Stimulated activated CD4-positive, alpha-beta T cell treated with anti-CD3 and anti-CD28 coated beads, Interleukin-15, amount 100 ng/mL, for 24 hours (primary cell): ENCODE data around the gene SLC4A8.
"Not testable (repeated sequence)": the region's sequence is repeated elsewhere in the genome, so short reads cannot be mapped to it uniquely, and the experiment has no call there.

Source experiments
- DNase-seq: peaks from one replicate; pipeline ENCODE4 v3.0.0-alpha.2; 2020

The SLC4A8 gene

DNA sequence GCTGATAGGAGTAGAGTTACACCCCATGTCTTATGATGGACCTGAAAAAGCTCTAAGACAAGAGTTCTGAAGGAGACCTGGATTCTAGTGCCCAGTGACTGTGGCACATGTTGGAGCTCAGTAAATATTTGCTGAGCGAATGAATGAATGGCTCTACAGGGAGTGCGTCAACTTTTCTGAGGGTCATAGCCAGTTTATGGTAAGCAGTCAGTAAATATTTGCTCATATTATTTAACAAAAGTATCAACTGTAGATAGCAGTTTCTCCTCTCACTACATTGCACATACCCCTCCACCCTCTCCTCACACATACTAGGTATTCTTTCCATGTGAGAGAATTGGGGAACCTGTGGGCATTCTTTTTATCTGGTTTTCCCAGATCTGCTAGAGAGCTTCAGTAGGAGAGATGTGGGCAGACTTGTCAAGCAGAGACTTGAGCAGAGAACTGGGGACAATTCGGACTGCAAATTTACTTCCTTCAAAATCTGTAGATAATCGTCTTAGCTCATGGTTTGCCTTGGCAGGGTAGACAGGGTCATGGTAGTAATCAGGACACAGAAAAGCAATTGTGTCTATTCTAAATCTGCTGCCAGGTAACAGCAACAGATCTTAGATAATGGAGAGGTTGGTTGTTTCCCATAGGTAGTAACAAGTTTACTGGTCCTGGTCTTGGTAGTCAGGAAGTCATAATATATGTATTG lies 5.7 kb downstream of the SLC4A8 start:
- no peak for DNase-seq

- no peak for DNase-seq
These were observed 8.3 kb downstream of the SLC4A8 start for GRCh38 chr12:51432921-51433320.

DNA sequence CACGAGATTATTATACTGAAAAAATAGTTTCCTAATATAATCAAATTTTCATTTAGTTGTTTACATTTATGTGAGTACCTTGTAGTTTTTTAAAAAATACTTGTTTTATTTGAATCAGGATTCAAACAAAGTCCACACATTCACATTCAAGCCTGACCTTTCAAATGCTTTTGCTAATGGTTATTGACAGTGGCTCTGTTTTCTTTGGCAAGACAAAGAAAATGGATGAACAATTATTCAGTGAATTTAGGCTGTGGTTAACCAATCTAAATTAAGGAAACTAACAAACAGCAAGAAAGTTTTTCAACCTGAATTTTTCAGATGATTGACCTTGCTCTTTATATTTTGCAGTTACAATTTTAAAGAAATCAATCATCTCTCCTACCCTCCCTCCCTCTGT lies 9.7 kb downstream of the SLC4A8 start:
- DNase-seq = no peak

DNA sequence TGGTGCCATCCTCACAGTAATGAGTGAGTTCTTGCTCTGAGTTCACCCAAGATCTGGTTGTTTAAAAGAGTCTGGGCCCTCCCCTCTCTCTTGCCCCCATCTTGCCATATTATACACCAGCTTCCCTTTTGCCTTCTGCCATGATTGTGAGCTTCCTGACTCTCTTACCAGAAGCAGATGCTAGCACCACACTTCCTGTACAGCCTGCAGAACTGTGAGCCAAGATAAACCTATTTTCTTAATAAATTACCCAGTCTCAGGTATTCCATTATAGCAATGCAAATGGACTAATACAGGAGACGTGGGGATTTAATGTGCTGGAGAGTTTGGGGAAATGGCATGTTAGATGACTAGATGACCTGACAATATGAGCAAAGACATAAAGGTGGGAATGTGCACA lies 12.8 kb downstream of the SLC4A8 start:
- DNase-seq = no peak

GRCh38 chr12:51439330-51439729 lies 14.7 kb downstream of the SLC4A8 start:
- DNase-seq = no peak

- peak; percentile 16 for DNase-seq
These were observed 17.0 kb downstream of the SLC4A8 start for GRCh38 chr12:51441583-51441982.

- no peak for DNase-seq
These were observed 17.7 kb downstream of the SLC4A8 start for GRCh38 chr12:51442324-51442723.

- no peak for DNase-seq
These were observed 18.9 kb downstream of the SLC4A8 start for GRCh38 chr12:51443573-51443972.

GRCh38 chr12:51448618-51449256 lies 24.1 kb downstream of the SLC4A8 start:
- DNase-seq = no peak

DNA sequence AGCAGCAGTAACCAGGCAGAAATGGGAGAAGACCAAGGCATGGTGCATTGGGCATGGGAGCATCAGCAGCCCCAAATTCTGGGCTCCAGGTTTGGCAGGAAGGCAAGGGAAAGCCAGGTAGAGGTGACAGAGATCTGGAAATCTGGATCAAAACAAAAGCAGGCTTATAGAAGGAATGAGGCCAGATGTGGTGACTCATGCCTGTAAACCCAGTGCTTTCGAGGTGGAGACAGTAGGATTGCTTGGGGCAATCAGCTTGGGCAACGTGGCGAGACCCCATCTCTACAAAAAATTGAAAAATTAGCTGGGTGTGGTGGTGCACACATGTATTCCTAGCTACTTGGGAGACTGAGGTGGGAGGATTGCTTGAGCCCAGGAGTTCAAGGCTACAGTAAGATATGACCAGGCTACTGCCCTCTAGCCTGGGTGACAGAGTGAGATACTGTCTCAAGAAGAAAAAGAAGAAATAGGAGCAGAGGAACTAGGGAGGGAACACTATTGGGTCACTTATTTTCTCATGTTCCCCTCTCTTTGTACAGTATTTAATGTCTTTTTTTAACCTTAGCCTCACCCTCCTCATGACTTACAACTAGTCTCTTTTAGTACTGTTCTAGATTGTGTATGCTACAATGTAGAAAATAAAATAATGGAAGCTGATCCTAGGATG lies 25.1 kb downstream of the SLC4A8 start:
- no peak for DNase-seq

DNA sequence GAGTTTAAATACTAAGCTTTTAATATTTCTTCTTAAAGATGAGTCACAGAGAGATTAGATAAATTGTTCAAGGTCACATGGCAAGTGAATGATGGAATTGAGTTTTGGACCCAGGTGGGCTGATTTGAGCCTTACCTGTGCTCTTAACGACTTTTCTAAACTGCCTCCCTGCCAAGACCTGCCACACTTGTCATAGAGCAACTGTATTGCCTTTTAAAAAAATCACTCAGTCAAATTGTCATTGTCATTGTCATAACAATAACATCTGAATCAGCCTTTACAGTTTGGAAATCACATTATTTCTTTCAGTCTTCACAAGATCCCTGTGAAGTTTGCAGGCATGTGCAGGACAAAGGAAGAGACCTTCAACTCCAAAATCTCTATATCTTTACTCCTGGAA lies 25.7 kb downstream of the SLC4A8 start:
- no peak for DNase-seq

GRCh38 chr12:51450806-51451205 lies 26.2 kb downstream of the SLC4A8 start:
- no peak for DNase-seq

- DNase-seq = not testable (repeated sequence)
These were observed 29.4 kb downstream of the SLC4A8 start for GRCh38 chr12:51454016-51454415.

DNA sequence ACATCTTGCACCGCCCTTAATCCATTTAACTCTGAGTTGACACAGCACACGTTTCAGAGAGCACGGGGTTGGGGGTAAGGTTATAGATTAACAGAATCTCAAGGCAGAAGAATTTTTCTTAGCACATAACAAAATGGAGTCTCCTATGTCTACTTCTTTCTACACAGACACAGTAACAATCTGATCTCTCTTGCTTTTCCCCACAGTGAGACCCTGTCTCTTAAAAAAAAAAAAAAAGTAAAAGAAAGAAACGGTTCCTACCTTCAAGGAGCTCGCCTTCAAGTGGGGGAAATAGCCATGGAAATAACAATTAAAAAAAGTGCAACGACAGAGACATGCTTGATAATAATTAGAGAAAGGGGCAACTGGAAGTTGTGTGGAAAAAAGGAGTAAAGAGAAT lies 30.4 kb downstream of the SLC4A8 start:
- not testable (repeated sequence) for DNase-seq

DNA sequence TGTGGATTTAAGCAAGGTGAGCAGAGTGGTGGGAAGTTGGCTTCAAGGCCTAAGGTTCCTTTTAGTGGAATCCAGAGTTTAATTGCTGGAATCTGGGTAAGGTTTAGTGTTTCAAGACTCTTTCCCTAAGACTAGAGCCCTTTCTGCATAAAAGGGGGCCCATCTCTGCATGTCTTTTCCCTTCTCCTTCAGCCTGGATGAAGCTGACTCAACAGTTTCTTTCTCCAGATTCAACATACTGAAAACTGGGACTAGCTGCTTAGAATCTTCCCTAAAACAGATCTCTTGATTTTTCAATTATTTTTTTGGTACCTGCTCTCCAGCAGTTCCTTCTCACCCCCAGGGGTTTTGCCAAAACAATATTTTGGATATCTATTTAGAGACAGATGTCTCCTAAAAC lies 34.0 kb downstream of the SLC4A8 start:
- no peak for DNase-seq

- DNase-seq = no peak
These were observed 35.9 kb downstream of the SLC4A8 start for GRCh38 chr12:51460519-51460918.

DNA sequence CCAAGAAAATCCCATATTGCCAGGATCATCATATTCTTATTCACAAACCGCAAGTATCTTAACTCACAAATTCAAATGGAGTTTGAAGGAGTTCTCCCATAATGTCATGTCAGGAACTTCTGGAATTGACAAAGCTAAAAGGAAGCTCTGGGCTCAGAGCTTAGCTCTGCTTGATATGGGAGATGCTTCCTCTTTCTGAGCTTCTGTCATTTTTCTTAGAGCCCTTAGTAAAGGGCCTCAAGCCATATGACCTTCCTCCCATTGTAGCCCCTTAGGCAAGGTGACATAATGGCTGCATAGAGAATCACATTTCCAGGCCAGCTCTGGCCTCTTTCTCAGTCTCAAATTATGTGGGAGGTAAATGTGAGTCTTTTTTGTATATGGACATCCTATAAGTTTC lies 40.9 kb downstream of the SLC4A8 start:
- DNase-seq = no peak

GRCh38 chr12:51470116-51470515 lies 45.5 kb downstream of the SLC4A8 start:
- no peak for DNase-seq

GRCh38 chr12:51471111-51471864 lies 46.7 kb downstream of the SLC4A8 start:
- DNase-seq = no peak

GRCh38 chr12:51472984-51473383 lies 48.4 kb downstream of the SLC4A8 start:
- no peak for DNase-seq

DNA sequence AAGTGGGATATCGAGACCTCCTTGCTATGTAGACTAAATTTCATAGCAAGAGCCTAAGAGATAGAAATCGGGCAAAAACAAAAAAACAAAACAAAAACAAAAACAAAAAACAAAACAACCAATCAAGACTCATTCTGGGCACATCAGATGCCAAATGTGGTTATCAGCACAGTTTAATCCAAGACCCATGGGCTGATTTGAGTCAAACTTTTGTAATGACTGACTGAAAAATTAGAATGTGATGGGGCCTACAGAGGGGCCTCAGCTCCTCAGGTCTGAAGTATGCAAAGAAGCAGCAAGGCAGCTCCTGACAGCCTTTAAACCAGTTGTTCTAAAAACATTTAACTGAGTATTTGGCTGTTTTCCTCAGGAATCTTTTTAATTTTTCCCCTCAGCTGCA lies 49.3 kb downstream of the SLC4A8 start:
- no peak for DNase-seq

GRCh38 chr12:51475543-51475942 lies 50.9 kb downstream of the SLC4A8 start:
- no peak for DNase-seq

- no peak for DNase-seq
These were observed 56.3 kb downstream of the SLC4A8 start for GRCh38 chr12:51480978-51481377.
